Frontal cortex (tissue), 4 donors: ENCODE data around the gene TBCK. TPM values are rescaled to one million over a fixed set of nuclear protein-coding genes. Genes with fewer than 3 reads are reported as not detected.
"Not testable (repeated sequence)": the region's sequence is repeated elsewhere in the genome, so short reads cannot be mapped to it uniquely, and the experiment has no call there.

ENCODE experiments used
- DNase-seq, 2 donors: peaks; one replicate each; pipeline ENCODE4 v3.0.0; 2012; ENCODE audit warnings: low spot score in 2 of 2
- FAIRE-seq: peaks from 2 replicates; lab custom pipeline; 2012; peaks lifted over from hg19 to GRCh38; lab: Jason Lieb, UNC
- total RNA-seq: library from RNA; depleted of rRNA; stranded (reverse); fragments of >200 nt; gene quantifications from one replicate; pipeline ENCODE4 v1.2.3, GENCODE V29; 2014
- donor health status: control.
- donor health status: control.
- donor health status: control.

TBCK gene
- total RNA-seq, 1 donor from 2014 or later = 116 TPM

- DNase-seq = no peak
- FAIRE-seq = peak; percentile 30
Measured at GRCh38 chr4:106323119-106323518, 7.1 kb upstream of the TBCK start.

- DNase-seq, FAIRE-seq: not testable (repeated sequence)
Measured at GRCh38 chr4:106321814-106322213, 5.8 kb upstream of the TBCK start.

- not testable (repeated sequence) for DNase-seq, FAIRE-seq
Measured at GRCh38 chr4:106321168-106321567, 5.2 kb upstream of the TBCK start.

DNA sequence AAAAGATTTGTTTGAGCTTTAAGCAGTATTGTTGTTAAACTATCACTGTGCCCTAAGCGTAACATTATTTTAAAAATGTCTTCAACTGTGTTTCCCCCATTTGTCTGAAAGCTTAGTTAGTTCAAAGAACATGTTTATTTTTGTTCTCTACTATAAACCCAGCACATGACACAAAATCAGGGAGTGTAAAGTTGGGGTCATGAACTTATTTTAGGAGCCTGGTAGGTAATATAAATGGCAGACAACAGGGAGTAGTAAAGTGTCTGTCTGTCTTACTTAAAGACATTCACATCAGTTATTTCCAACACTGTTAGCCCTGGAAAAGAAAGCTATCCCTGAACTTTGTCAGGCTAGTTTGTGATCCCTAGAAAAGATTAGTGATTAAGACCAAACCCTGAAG, 4.2 kb upstream of the TBCK start:
- no peak for DNase-seq
- FAIRE-seq = no peak

- FAIRE-seq (no peak), DNase-seq (no peak)
Measured at GRCh38 chr4:106318511-106318910, 2.5 kb upstream of the TBCK start.

DNA sequence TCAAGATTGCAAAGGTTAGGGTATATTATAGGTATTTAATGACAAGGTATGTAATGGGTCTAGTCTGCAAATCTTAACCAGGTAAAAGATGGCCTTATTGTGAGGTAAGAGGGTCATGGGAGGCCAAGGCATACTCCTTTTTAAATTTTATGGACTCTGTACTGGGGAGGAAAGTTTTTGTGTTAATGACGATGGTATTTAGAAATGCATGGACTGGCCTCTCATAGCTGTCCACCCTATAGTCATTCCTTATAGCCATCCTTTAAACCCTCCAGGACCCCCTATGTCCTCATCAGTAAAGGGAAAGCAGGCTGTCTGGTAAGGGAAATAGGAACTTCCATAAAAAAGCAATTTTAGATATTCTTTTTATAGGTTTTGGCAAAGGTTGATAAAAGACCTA, 1.8 kb upstream of the TBCK start:
- DNase-seq = no peak
- FAIRE-seq = no peak

DNA sequence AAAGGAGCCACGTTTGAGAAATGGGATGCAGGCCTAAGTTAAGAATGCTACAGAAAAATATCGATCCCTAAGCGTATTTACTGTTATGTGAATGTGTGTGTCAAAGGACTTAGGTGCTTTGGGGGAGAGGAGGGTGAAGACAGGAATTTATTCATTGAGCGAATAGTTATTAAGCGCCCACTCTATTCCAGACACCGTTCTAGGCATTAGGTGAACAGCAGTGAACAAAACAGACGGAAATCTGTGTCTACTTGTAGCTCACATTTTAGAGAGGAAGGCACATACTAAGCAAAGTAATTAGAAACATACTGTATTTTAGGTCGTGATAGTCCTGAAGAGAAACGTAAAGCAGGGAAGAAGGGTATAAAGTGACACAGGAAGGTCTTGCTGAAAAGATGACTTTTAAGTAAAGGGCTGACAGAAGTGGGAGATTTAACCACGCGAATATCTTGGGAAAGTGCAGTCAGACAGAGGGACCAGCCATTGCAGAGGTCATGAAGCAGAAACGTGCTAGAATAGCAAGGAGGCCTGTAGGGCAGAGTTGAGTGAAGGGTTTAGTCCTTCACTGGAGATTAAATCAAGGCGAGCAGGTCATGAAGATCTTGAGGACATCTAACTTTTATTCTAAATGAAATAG, 882 bp upstream of the TBCK start:
- DNase-seq (no peak), FAIRE-seq (no peak)

- FAIRE-seq (no peak), DNase-seq (no peak)
Measured at GRCh38 chr4:106315476-106315967, 487 bp downstream of the TBCK start.

- DNase-seq = no peak
- no peak for FAIRE-seq
Measured at GRCh38 chr4:106314960-106315359, 1.0 kb downstream of the TBCK start.

DNA sequence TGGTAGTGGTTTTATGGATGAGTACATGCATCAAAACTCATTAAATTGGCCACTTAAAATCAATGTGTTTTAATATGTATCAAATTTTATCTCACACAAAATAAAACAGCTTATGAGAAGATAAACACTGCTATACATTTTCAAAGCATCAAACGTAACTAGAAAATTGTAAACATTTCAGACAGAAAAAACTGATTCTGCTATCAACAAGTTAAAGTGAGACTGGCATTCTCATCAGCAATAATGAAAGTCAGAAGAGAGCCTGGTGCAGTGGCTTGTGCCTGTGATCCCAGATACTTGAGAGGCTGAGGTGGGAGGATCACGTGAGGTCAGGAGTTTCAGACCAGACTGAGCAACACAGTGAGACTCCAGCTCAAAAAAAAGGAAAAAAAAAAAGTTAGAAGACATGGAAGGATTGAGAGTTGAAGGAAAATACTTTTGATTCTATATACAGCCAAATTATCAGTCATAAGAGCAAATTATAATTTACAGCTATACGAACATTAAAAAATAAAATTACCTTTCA, 2.9 kb downstream of the TBCK start:
- FAIRE-seq (no peak), DNase-seq (no peak)

GRCh38 chr4:106312377-106312776, 3.6 kb downstream of the TBCK start:
- DNase-seq (no peak), FAIRE-seq (no peak)

DNA sequence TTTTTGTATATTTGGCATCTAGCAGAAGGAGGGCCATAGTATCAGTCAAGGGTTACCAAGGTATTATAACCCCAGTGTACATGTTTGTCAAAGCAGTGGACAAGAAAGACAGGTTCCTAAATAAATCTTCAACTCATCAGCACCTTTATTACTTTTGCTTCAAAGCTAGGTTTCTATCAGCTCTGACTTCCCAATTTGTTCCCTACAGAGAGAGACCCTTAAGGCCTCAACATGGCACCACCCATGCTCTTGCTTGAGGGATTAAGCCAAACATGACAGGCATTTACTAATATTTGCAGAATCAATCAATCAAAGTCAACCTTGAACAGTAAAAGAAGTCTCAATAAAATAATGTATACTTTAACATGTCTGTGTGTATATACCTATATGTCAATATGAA, 9.4 kb downstream of the TBCK start:
- DNase-seq = no peak
- no peak for FAIRE-seq

GRCh38 chr4:106305435-106306055, 10.5 kb downstream of the TBCK start:
- FAIRE-seq (no peak), DNase-seq (no peak)

- FAIRE-seq = no peak
- DNase-seq = no peak
Measured at GRCh38 chr4:106304632-106305031, 11.4 kb downstream of the TBCK start.

GRCh38 chr4:106303548-106304281, 12.3 kb downstream of the TBCK start:
- no peak for FAIRE-seq

DNA sequence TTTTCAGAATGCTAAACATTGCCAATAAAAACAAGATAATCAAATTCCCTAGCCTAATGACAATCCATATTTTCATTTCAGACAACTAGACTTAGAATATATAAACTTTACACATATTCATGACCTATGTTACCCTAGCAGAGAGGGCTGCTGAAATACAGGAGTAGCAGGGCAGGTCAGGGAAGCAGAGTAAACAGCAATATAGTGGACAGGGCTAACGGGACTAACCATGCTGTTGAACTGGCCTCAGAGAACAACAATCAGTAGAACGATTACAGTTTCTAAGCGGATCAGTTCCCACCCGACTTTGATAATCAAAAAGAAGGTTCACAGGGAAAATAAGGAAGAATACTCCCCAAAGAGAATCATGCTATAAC, 14.0 kb downstream of the TBCK start:
- no peak for DNase-seq
- FAIRE-seq = no peak

More at GRCh38 chr4:106303548-106304281, 12.3 kb downstream of the TBCK start:
- no peak for DNase-seq

GRCh38 chr4:106301393-106302061, 14.5 kb downstream of the TBCK start:
- DNase-seq (no peak), FAIRE-seq (no peak)

- no peak for FAIRE-seq
Measured at GRCh38 chr4:106299977-106300376, 16.0 kb downstream of the TBCK start.

GRCh38 chr4:106297245-106298035, 18.6 kb downstream of the TBCK start:
- no peak for DNase-seq
- no peak for FAIRE-seq

More at GRCh38 chr4:106299977-106300376, 16.0 kb downstream of the TBCK start:
- no peak for DNase-seq
